ENCODE measurements around the gene TYMP.

GRCh38 chr22:50486561-50487289 is 43.1 kb downstream of the TYMP start, which contains the start of gene MIOX:
- no peak for TF ChIP-seq CTCF (IDR thresholded peaks at IDR 0.05)
- no peak for TF ChIP-seq POLR2A (IDR thresholded peaks at IDR 0.05)

All from testis (tissue), 2 donors.